ENCODE results near the gene TXNRD1. TPM values are rescaled to one million over a fixed set of nuclear protein-coding genes. Genes with fewer than 3 reads are reported as not detected.

Gene TXNRD1
- total and polyA plus RNA-seq, 4 donors: 23.6 to 70.8 (median 55.7) TPM

DNA sequence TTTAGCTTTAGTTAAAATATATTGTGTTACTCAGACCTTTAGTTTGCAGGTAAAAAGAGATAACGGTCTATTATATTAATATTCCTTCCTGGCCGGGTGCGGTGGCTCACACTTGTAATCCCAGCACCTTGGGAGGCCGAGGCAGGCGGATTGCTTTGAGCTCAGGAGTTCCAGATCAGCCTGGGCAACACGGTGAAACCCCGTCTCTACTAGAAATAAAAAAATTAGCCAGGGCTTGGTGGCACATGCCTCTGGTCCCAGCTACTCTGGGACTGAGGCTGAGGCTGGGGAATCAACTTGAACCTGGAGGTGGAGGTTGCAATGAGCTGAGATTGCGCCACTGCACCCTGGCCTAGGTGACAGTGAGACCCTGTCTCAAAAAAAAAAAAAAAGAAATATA is 74.7 kb downstream of the TXNRD1 start:
- H3K4me3 ChIP-seq (ENCODE audit: low read depth in 1 of 3, low read length in 3 of 3): no peak overlapping the region
- H3K4me1 ChIP-seq (ENCODE audit: control insufficient read depth in 4 of 4, insufficient read depth in 4 of 4, low read length in 3 of 4): peaks cover 3 to 32% (median 11%) of the 10 kb centered on the region in 4 donors
- no peak overlapping the region for H3K9ac ChIP-seq (ENCODE audit: low read depth in 1 of 2, low read length in 2 of 2)
- DNase-seq (ENCODE audit: low spot score): no peak
- H3K27me3 ChIP-seq (ENCODE audit: control insufficient read depth in 4 of 4, insufficient read depth in 4 of 4, low read length in 3 of 4): no peaks in the 10 kb centered on the region
- TF ChIP-seq SP1 (IDR thresholded peaks at IDR 0.05) (no peak), GABPA (IDR thresholded peaks at IDR 0.05 in 1 of 2, conservative IDR thresholded peaks at IDR 0.05 in 1 of 2) (no peak), RAD21 (IDR thresholded peaks at IDR 0.05) (no peak), HNF4G (IDR thresholded peaks at IDR 0.05) (no peak), EGR1 (IDR thresholded peaks at IDR 0.05; ENCODE audit: low read depth in 2 of 2) (no peak), FOXA1 (IDR thresholded peaks at IDR 0.05) (no peak), JUND (IDR thresholded peaks at IDR 0.05) (no peak), YY1 (IDR thresholded peaks at IDR 0.05) (no peak), TAF1 (conservative IDR thresholded peaks at IDR 0.05) (no peak), HNF4A (conservative IDR thresholded peaks at IDR 0.05) (no peak), REST (IDR thresholded peaks at IDR 0.05) (no peak), NR2F2 (IDR thresholded peaks at IDR 0.05) (no peak), RXRA (IDR thresholded peaks at IDR 0.05) (no peak), FOXA2 (IDR thresholded peaks at IDR 0.05) (no peak)
- TF ChIP-seq, protein P1, sequence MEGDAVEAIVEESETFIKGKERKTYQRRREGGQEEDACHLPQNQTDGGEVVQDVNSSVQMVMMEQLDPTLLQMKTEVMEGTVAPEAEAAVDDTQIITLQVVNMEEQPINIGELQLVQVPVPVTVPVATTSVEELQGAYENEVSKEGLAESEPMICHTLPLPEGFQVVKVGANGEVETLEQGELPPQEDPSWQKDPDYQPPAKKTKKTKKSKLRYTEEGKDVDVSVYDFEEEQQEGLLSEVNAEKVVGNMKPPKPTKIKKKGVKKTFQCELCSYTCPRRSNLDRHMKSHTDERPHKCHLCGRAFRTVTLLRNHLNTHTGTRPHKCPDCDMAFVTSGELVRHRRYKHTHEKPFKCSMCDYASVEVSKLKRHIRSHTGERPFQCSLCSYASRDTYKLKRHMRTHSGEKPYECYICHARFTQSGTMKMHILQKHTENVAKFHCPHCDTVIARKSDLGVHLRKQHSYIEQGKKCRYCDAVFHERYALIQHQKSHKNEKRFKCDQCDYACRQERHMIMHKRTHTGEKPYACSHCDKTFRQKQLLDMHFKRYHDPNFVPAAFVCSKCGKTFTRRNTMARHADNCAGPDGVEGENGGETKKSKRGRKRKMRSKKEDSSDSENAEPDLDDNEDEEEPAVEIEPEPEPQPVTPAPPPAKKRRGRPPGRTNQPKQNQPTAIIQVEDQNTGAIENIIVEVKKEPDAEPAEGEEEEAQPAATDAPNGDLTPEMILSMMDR (IDR thresholded peaks at IDR 0.05; ENCODE audit: low read depth, low read length, missing input control): no peak
- TF ChIP-seq, protein P2, sequence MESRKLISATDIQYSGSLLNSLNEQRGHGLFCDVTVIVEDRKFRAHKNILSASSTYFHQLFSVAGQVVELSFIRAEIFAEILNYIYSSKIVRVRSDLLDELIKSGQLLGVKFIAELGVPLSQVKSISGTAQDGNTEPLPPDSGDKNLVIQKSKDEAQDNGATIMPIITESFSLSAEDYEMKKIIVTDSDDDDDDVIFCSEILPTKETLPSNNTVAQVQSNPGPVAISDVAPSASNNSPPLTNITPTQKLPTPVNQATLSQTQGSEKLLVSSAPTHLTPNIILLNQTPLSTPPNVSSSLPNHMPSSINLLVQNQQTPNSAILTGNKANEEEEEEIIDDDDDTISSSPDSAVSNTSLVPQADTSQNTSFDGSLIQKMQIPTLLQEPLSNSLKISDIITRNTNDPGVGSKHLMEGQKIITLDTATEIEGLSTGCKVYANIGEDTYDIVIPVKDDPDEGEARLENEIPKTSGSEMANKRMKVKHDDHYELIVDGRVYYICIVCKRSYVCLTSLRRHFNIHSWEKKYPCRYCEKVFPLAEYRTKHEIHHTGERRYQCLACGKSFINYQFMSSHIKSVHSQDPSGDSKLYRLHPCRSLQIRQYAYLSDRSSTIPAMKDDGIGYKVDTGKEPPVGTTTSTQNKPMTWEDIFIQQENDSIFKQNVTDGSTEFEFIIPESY (IDR thresholded peaks at IDR 0.05): no peak
- TF ChIP-seq, protein P3, sequence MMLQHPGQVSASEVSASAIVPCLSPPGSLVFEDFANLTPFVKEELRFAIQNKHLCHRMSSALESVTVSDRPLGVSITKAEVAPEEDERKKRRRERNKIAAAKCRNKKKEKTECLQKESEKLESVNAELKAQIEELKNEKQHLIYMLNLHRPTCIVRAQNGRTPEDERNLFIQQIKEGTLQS (IDR thresholded peaks at IDR 0.05): no peak
- peaks cover 8 to 20% (median 11%) of the 10 kb centered on the region in 4 donors for H3K36me3 ChIP-seq (ENCODE audit: control insufficient read depth in 4 of 4, insufficient read depth in 3 of 4, low read depth in 1 of 4, low read length in 3 of 4)
- no peak overlapping the region for H3K27ac ChIP-seq (ENCODE audit: low read depth in 1 of 2, low read length in 2 of 2)
- H3K9me3 ChIP-seq (ENCODE audit: control insufficient read depth in 4 of 4, low read length in 3 of 4): no peaks in the 10 kb centered on the region
- 96% methylated on average over 8 of the region's 8 CpGs for WGBS

DNA sequence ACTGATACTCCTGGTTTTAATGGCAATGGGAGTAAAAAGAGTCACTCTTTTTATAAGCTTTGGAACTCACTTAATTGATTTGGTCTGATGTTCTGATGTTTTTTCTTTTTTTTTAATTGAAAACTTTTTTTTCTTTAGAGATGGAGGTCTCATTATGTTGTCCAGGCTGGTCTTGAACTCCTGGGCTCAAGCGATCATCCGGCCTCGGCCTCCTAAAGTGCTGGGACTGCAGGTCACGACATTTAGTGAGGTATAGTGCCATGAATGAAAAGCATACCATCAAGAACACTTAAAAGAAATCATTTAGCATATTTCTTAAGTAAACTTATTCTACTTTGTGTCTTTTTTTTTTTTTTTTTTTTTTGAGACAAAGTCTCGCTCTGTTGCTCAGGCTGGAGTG is 75.3 kb downstream of the TXNRD1 start:
- no peaks in the 10 kb centered on the region for H3K27me3 ChIP-seq (ENCODE audit: control insufficient read depth in 4 of 4, insufficient read depth in 4 of 4, low read length in 3 of 4)
- H3K4me3 ChIP-seq (ENCODE audit: low read depth in 1 of 3, low read length in 3 of 3): no peak overlapping the region
- WGBS: 94% methylated on average over 5 of the region's 5 CpGs
- H3K9ac ChIP-seq (ENCODE audit: low read depth in 1 of 2, low read length in 2 of 2): no peak overlapping the region
- H3K4me1 ChIP-seq (ENCODE audit: control insufficient read depth in 4 of 4, insufficient read depth in 4 of 4, low read length in 3 of 4): peaks cover 3 to 34% (median 11%) of the 10 kb centered on the region in 4 donors
- no peak overlapping the region for H3K27ac ChIP-seq (ENCODE audit: low read depth in 1 of 2, low read length in 2 of 2)
- DNase-seq (ENCODE audit: low spot score): no peak
- peaks cover 8 to 24% (median 11%) of the 10 kb centered on the region in 4 donors for H3K36me3 ChIP-seq (ENCODE audit: control insufficient read depth in 4 of 4, insufficient read depth in 3 of 4, low read depth in 1 of 4, low read length in 3 of 4)
- H3K9me3 ChIP-seq (ENCODE audit: control insufficient read depth in 4 of 4, low read length in 3 of 4): no peaks in the 10 kb centered on the region
- no peak for TF ChIP-seq FOXA2 (IDR thresholded peaks at IDR 0.05)
- no peak for TF ChIP-seq GABPA (IDR thresholded peaks at IDR 0.05 in 1 of 2, conservative IDR thresholded peaks at IDR 0.05 in 1 of 2)
- TF ChIP-seq SP1 (IDR thresholded peaks at IDR 0.05): no peak
- no peak for TF ChIP-seq JUND (IDR thresholded peaks at IDR 0.05)
- TF ChIP-seq EGR1 (IDR thresholded peaks at IDR 0.05; ENCODE audit: low read depth in 2 of 2): no peak
- TF ChIP-seq, protein P4, sequence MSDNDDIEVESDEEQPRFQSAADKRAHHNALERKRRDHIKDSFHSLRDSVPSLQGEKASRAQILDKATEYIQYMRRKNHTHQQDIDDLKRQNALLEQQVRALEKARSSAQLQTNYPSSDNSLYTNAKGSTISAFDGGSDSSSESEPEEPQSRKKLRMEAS (IDR thresholded peaks at IDR 0.05): no peak
- TF ChIP-seq REST (IDR thresholded peaks at IDR 0.05): no peak
- no peak for TF ChIP-seq RAD21 (IDR thresholded peaks at IDR 0.05)
- TF ChIP-seq NR2F2 (IDR thresholded peaks at IDR 0.05): no peak
- TF ChIP-seq, protein P1 (IDR thresholded peaks at IDR 0.05; ENCODE audit: low read depth, low read length, missing input control): no peak
